ENCODE measurements around the gene CBR4. TPM values are rescaled to one million over a fixed set of nuclear protein-coding genes. Genes with fewer than 3 reads are reported as not detected.

CBR4 gene
- total RNA-seq, 2 experiments from 2014 or later: 25.8 to 26.8 TPM

- POLR2A ChIA-PET: no interaction called here
- ATAC-seq (no peak), DNase-seq (no peak)
- no peak for TF ChIP-seq CTCF (IDR thresholded peaks at IDR 0.05)
- Mint-ChIP-seq H3K36me3 (ENCODE audit: low read depth) (no peaks in the 10 kb centered on the region), H3K27ac (no peak overlapping the region), H3K27me3 (peaks cover 5% of the 10 kb centered on the region), H3K9me3 (no peaks in the 10 kb centered on the region), H3K4me3 (no peak overlapping the region), H3K4me1 (ENCODE audit: low read depth) (no peaks in the 10 kb centered on the region)
- CTCF ChIA-PET: no interaction called here
- intact Hi-C loops (cut with micrococcal nuclease): no loop called here
These were observed 23.6 kb upstream of the CBR4 start for GRCh38 chr4:169033660-169034059.

GRCh38 chr4:169032883-169033645, 23.0 kb upstream of the CBR4 start:
- ATAC-seq: no peak
- CTCF ChIA-PET: no interaction called here

GRCh38 chr4:169032194-169032593, 22.1 kb upstream of the CBR4 start:
- DNase-seq: no peak
- no peak for ATAC-seq
- no peak overlapping the region for H3K4me3 Mint-ChIP-seq
- no peak for TF ChIP-seq CTCF (IDR thresholded peaks at IDR 0.05)
- H3K27ac Mint-ChIP-seq: no peak overlapping the region
- ChIA-PET POLR2A (no interaction called here), CTCF (no interaction called here)
- H3K9me3 Mint-ChIP-seq: no peaks in the 10 kb centered on the region
- no peaks in the 10 kb centered on the region for H3K4me1 Mint-ChIP-seq (ENCODE audit: low read depth)
- H3K27me3 Mint-ChIP-seq: peaks cover 7% of the 10 kb centered on the region
- intact Hi-C loops (cut with micrococcal nuclease): no loop called here
- H3K36me3 Mint-ChIP-seq (ENCODE audit: low read depth): no peaks in the 10 kb centered on the region

More at GRCh38 chr4:169032883-169033645, 23.0 kb upstream of the CBR4 start:
- H3K27me3 Mint-ChIP-seq: peaks cover 5% of the 10 kb centered on the region
- no peak for DNase-seq
- TF ChIP-seq CTCF (IDR thresholded peaks at IDR 0.05): no peak
- intact Hi-C loops (cut with micrococcal nuclease): no loop called here
- no peaks in the 10 kb centered on the region for H3K9me3 Mint-ChIP-seq
- POLR2A ChIA-PET: no interaction called here
- no peak overlapping the region for H3K27ac Mint-ChIP-seq
- H3K36me3 Mint-ChIP-seq (ENCODE audit: low read depth): no peaks in the 10 kb centered on the region
- H3K4me1 Mint-ChIP-seq (ENCODE audit: low read depth): no peaks in the 10 kb centered on the region
- H3K4me3 Mint-ChIP-seq: no peak overlapping the region

GRCh38 chr4:169031392-169031791, 21.3 kb upstream of the CBR4 start:
- Mint-ChIP-seq H3K9me3 (no peaks in the 10 kb centered on the region), H3K4me1 (ENCODE audit: low read depth) (no peaks in the 10 kb centered on the region), H3K27me3 (peaks cover 7% of the 10 kb centered on the region), H3K4me3 (no peak overlapping the region), H3K27ac (no peak overlapping the region), H3K36me3 (ENCODE audit: low read depth) (no peaks in the 10 kb centered on the region)
- intact Hi-C loops (cut with micrococcal nuclease): no loop called here
- CTCF ChIA-PET: no interaction called here
- no peak for TF ChIP-seq CTCF (IDR thresholded peaks at IDR 0.05)
- ATAC-seq (no peak), DNase-seq (no peak)
- POLR2A ChIA-PET: no interaction called here

- ATAC-seq (no peak), DNase-seq (no peak)
- TF ChIP-seq CTCF (IDR thresholded peaks at IDR 0.05): no peak
- Mint-ChIP-seq H3K9me3 (no peaks in the 10 kb centered on the region), H3K36me3 (ENCODE audit: low read depth) (no peaks in the 10 kb centered on the region), H3K4me3 (no peak overlapping the region), H3K27ac (no peak overlapping the region), H3K27me3 (peaks cover 7% of the 10 kb centered on the region), H3K4me1 (ENCODE audit: low read depth) (no peaks in the 10 kb centered on the region)
- ChIA-PET CTCF (no interaction called here), POLR2A (no interaction called here)
- intact Hi-C loops (cut with micrococcal nuclease): no loop called here
These were observed 20.5 kb upstream of the CBR4 start for GRCh38 chr4:169030562-169030982.
